OCI-LY3 (cell line): Measurements from ENCODE around the gene DNAJC18.

ENCODE experiments used
- H2AFZ ChIP-seq: fragments of 200-600, 300-600 bp; shearing (Covaris generic); 2 replicates; pipeline ENCODE4 v1.6.0; 2014; ENCODE audit warnings: antibody characterized with exemption, low read depth, low read length
- H3K27ac ChIP-seq: fragments of 200-600, 300-600 bp; sonication (generic); 2 replicates; pipeline ENCODE4 v1.5.1; 2014; ENCODE audit warnings: mild to moderate bottlenecking, low read length, moderate library complexity, mixed read lengths
- H3K27me3 ChIP-seq: fragments of 200-600, 300-600 bp; sonication (generic); 2 replicates; pipeline ENCODE4 v1.6.1; 2014; ENCODE audit warnings: low read depth, low read length, mixed read lengths
- H3K36me3 ChIP-seq: fragments of 200-600, 300-600 bp; sonication (generic); replicated peaks from 2 replicates; pipeline ENCODE3; 2014; ENCODE audit warnings: low read depth, low read length, mixed read lengths
- H3K4me1 ChIP-seq: fragments of 300-600, 200-600 bp; sonication (generic); 2 replicates; pipeline ENCODE4 v1.6.1; 2014; ENCODE audit warnings: low read length, mixed read lengths
- H3K4me2 ChIP-seq: fragments of 200-600, 300-600 bp; sonication (generic); 2 replicates; pipeline ENCODE4 v1.6.1; 2014; ENCODE audit warnings: low read length, mixed read lengths
- H3K4me3 ChIP-seq: fragments of 300-600, 200-600 bp; sonication (generic); 2 replicates; pipeline ENCODE4 v1.5.1; 2014; ENCODE audit warnings: antibody characterized with exemption, mild to moderate bottlenecking, low read length, moderate library complexity
- H3K79me2 ChIP-seq: fragments of 300-600, 200-600 bp; shearing (Covaris generic); 2 replicates; pipeline ENCODE4 v1.6.1; 2014; ENCODE audit warnings: mild to moderate bottlenecking, low read length, mixed read lengths
- H3K9ac ChIP-seq: fragments of 300-600, 200-600 bp; shearing (Covaris generic); 2 replicates; pipeline ENCODE4 v1.6.0; 2014; ENCODE audit warnings: mild to moderate bottlenecking, low read length, moderate library complexity
- H3K9me3 ChIP-seq: fragments of 200-600, 300-600 bp; shearing (Covaris generic); 2 replicates; pipeline ENCODE4 v1.6.1; 2014; ENCODE audit warnings: low read length, mixed read lengths; ENCODE audit not compliant: insufficient read depth
- H4K20me1 ChIP-seq: fragments of 200-600, 300-600 bp; sonication (generic); 2 replicates; pipeline ENCODE4 v1.6.1; 2016; ENCODE audit warnings: low read length, mixed read lengths; ENCODE audit not compliant: insufficient read depth
- EZH2phosphoT487 ChIP-seq: fragments of 200-600 bp; shearing (Covaris generic); IDR thresholded peaks from 2 replicates; pipeline ENCODE4 v1.6.1; 2018; ENCODE audit warnings: antibody characterized with exemption, mixed run types, low read depth
- TF ChIP-seq, protein P1 (sequence below): fragments of 200-600, 300-600 bp; sonication (generic); IDR thresholded peaks from 2 replicates; pipeline ENCODE4 v1.5.1; 2014; ENCODE audit warnings: antibody characterized with exemption, low read length, low read depth

Gene DNAJC18

GRCh38 chr5:139376364-139376763 is 63.0 kb downstream of the DNAJC18 start:
- no peak overlapping the region for H3K4me3 ChIP-seq
- no peak overlapping the region for H2AFZ ChIP-seq
- H3K36me3 ChIP-seq: no peaks in the 10 kb centered on the region
- TF ChIP-seq, protein P1, sequence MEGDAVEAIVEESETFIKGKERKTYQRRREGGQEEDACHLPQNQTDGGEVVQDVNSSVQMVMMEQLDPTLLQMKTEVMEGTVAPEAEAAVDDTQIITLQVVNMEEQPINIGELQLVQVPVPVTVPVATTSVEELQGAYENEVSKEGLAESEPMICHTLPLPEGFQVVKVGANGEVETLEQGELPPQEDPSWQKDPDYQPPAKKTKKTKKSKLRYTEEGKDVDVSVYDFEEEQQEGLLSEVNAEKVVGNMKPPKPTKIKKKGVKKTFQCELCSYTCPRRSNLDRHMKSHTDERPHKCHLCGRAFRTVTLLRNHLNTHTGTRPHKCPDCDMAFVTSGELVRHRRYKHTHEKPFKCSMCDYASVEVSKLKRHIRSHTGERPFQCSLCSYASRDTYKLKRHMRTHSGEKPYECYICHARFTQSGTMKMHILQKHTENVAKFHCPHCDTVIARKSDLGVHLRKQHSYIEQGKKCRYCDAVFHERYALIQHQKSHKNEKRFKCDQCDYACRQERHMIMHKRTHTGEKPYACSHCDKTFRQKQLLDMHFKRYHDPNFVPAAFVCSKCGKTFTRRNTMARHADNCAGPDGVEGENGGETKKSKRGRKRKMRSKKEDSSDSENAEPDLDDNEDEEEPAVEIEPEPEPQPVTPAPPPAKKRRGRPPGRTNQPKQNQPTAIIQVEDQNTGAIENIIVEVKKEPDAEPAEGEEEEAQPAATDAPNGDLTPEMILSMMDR: no peak
- no peak for TF ChIP-seq EZH2phosphoT487
- H3K27ac ChIP-seq: no peak overlapping the region
- H3K9ac ChIP-seq: no peak overlapping the region
- no peaks in the 10 kb centered on the region for H3K9me3 ChIP-seq
- no peaks in the 10 kb centered on the region for H3K27me3 ChIP-seq
- H4K20me1 ChIP-seq: no peaks in the 10 kb centered on the region
- no peak overlapping the region for H3K4me2 ChIP-seq
- no peaks in the 10 kb centered on the region for H3K79me2 ChIP-seq
- no peaks in the 10 kb centered on the region for H3K4me1 ChIP-seq

GRCh38 chr5:139374909-139375308 is 64.4 kb downstream of the DNAJC18 start:
- Histone ChIP-seq H3K36me3 (no peaks in the 10 kb centered on the region), H3K27ac (no peak overlapping the region), H4K20me1 (no peaks in the 10 kb centered on the region), H2AFZ (no peak overlapping the region), H3K27me3 (no peaks in the 10 kb centered on the region), H3K9me3 (no peaks in the 10 kb centered on the region), H3K4me3 (no peak overlapping the region), H3K79me2 (no peaks in the 10 kb centered on the region), H3K9ac (no peak overlapping the region), H3K4me2 (no peak overlapping the region), H3K4me1 (no peaks in the 10 kb centered on the region)
- TF ChIP-seq EZH2phosphoT487: no peak
- TF ChIP-seq, protein P1: no peak

DNA sequence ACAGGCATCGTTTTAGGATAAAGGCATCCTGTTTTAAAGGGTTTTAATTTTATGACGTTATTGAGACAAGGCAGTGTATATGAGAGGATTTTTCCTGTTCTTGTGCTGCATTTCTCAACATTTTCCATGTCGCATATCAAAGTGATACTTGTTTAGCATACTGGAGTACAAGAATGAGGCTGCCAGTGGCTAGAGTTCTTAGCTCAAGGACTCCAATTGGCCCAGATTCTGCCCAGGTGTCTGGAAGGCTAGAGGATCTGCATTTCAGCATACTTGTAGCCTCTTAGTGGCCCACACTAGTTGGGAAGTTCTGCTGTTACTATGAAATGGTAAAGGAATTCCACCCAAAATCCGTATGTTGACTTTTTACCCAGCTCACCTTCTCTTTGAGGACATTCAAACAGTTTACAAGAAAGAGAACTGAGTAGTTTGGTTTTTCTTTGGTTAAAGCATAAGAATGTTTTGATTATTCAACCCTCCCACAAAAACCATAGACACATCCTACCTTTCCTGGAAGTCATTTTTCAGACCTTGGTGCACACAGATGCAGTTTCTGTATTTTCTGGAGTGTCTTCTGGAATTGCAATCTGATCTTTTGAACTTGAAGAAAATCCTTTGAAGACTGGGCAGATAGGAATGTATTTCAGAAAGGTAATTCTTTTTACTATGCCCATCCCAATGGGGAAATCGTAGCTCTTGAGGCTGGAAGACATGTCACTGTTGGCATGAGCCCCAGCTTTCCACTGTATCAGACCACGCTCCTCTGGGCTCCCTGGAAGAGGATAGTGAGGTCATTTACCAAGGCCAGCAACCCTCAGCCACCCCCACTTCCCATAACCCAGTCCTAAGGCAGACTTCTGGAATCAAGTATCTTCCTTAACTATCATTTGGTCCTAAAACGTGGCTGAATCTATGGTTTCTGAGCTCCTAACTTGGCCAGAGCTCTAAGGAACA is 67.6 kb downstream of the DNAJC18 start:
- Histone ChIP-seq H3K9ac (no peak overlapping the region), H3K4me2 (no peak overlapping the region), H2AFZ (no peak overlapping the region), H3K9me3 (no peaks in the 10 kb centered on the region), H4K20me1 (no peaks in the 10 kb centered on the region), H3K27ac (no peak overlapping the region), H3K4me1 (no peaks in the 10 kb centered on the region), H3K36me3 (peaks cover 9% of the 10 kb centered on the region), H3K27me3 (no peaks in the 10 kb centered on the region), H3K79me2 (no peaks in the 10 kb centered on the region), H3K4me3 (no peak overlapping the region)
- TF ChIP-seq EZH2phosphoT487: no peak
- TF ChIP-seq, protein P1: no peak

DNA sequence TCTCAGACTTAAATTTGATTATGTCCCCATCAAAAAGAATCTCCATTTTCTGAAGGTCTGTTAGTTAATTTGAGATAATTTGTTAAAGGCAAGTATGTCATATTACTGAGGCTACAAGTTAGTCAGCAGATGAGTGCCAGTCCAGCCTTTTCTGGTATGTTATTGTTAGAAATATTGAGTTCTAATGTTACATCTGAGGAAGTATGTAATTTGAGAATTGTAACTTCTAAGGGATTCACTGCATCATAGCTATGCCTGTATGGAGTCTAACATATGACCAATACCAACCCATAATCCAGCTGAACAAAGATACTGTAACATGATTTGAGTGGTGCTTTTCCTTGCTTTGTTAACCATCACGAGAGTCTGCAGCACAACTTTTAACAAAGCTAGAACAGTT is 70.1 kb downstream of the DNAJC18 start:
- Histone ChIP-seq H3K36me3 (peaks cover 9% of the 10 kb centered on the region), H4K20me1 (no peaks in the 10 kb centered on the region)

More for the DNA sequence above, 70.1 kb downstream of the DNAJC18 start:
- no peak overlapping the region for H3K4me3 ChIP-seq
- TF ChIP-seq, protein P1: no peak
- no peak for TF ChIP-seq EZH2phosphoT487
- no peak overlapping the region for H2AFZ ChIP-seq
- H3K4me1 ChIP-seq: no peaks in the 10 kb centered on the region
- no peaks in the 10 kb centered on the region for H3K9me3 ChIP-seq
- H3K27me3 ChIP-seq: no peaks in the 10 kb centered on the region
- H3K9ac ChIP-seq: no peak overlapping the region
- no peak overlapping the region for H3K27ac ChIP-seq
- no peak overlapping the region for H3K4me2 ChIP-seq
- H3K79me2 ChIP-seq: no peaks in the 10 kb centered on the region
